ENCODE data around the gene CA12.

Gene CA12

DNA sequence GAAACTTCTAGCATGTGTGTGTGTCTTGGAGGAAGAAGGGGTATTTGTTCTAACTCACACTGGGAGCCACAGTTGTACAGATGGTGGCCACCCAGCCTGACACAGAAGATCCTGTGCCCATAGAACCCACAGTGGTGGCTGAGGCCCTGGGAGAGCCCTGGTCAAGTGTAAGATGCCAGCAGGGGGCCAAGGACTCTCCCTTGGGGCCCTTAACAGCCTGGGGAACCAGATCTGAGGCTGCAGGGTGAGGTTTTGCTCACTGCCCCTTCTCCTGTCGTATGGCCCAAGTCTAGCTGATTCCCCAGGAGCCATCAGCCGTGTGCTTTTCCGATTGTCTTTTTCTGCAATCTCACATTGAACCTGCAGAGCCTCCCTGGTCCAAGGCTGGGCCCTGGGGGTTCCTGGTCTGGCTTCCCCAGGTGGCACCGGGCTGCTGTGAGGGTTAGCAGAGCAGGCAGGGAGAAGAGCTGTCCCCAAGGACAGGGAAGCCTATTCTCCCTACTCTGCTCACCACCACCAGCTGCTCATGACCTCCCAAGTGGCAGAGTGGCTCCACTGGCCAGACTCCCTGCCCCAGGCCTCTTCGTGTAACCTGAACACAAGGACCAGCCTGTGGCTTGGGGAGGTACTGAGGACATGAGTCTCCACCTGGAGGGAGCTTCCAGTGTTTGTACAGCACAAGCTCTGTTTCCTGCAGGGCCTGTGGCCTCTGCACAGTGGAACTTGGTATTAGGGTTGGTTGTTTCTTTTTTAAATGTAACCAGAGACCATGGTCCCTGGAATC, 51.9 kb downstream of the CA12 start:
- TF ChIP-seq CTCF (IDR thresholded peaks at IDR 0.05; ENCODE audit: low read depth, low read length, missing control alignments), result peak; percentile 3
- Histone ChIP-seq H3K27me3 (replicated peaks) (no peaks in the 10 kb centered on the region), H3K4me3 (ENCODE audit: low read depth, low read length) (no peak overlapping the region), H3K27ac (no peak overlapping the region), H3K36me3 (replicated peaks) (no peaks in the 10 kb centered on the region)
- in situ Hi-C loops (cut with HindIII; ENCODE audit: low pct_ligation_motif_present, low sequenced_read_pairs), result no loop called here
- no peak for DNase-seq

DNA sequence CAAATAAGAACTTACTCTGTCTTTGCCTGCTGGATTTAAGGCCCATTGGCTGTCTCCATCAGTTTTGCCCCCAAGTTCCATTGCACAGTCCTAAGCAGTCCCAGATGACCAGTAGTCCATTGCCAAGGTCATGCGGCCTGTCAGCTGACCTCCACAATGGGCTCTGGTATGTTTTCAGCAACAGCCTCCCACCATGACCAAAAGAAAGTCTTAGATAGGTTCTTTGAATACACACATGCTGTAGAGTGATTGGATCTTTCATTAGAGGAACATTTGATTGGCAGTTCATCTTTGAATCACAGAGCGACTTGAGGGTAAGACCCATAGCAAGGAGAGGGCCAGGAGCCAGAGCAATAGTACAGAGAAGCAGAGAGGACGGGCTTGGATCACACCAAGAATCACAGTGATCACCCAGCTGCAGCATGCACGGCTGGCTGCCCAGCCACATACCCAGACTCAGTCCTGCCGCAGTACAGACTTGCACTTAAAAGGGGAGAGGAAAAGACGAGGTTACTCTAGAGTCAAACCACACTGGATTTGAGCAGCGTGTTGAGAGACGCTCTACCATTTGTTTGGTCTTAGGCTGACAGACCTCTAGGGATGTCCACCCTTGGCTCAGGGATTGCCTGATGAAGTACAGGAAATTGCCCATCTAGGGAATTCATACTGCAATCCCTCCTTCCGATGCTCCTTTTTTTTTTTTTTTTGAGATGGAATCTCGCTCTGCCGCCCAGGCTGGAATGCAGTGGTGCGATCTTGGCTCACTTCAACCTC, 53.8 kb downstream of the CA12 start:
- TF ChIP-seq CTCF (IDR thresholded peaks at IDR 0.05; ENCODE audit: low read depth, low read length, missing control alignments), result no peak
- Histone ChIP-seq H3K4me3 (ENCODE audit: low read depth, low read length) (no peak overlapping the region), H3K27ac (no peak overlapping the region), H3K36me3 (replicated peaks) (no peaks in the 10 kb centered on the region), H3K27me3 (replicated peaks) (no peaks in the 10 kb centered on the region)
- in situ Hi-C loops (cut with HindIII; ENCODE audit: low pct_ligation_motif_present, low sequenced_read_pairs), result no loop called here
- DNase-seq, result no peak

GRCh38 chr15:63324770-63325169, 56.9 kb downstream of the CA12 start:
- no peak for TF ChIP-seq CTCF (IDR thresholded peaks at IDR 0.05; ENCODE audit: low read depth, low read length, missing control alignments)
- no peak overlapping the region for H3K27ac ChIP-seq
- H3K36me3 ChIP-seq (replicated peaks), result no peaks in the 10 kb centered on the region
- in situ Hi-C loops (cut with HindIII; ENCODE audit: low pct_ligation_motif_present, low sequenced_read_pairs), result no loop called here
- no peak for DNase-seq
- H3K4me3 ChIP-seq (ENCODE audit: low read depth, low read length), result no peak overlapping the region
- H3K27me3 ChIP-seq (replicated peaks), result no peaks in the 10 kb centered on the region

GRCh38 chr15:63323798-63324563, 57.7 kb downstream of the CA12 start:
- TF ChIP-seq CTCF (IDR thresholded peaks at IDR 0.05; ENCODE audit: low read depth, low read length, missing control alignments), result no peak
- no peak for DNase-seq
- no peak overlapping the region for H3K27ac ChIP-seq
- H3K4me3 ChIP-seq (ENCODE audit: low read depth, low read length), result no peak overlapping the region
- H3K27me3 ChIP-seq (replicated peaks), result no peaks in the 10 kb centered on the region
- in situ Hi-C loops (cut with HindIII; ENCODE audit: low pct_ligation_motif_present, low sequenced_read_pairs), result no loop called here
- no peaks in the 10 kb centered on the region for H3K36me3 ChIP-seq (replicated peaks)

DNA sequence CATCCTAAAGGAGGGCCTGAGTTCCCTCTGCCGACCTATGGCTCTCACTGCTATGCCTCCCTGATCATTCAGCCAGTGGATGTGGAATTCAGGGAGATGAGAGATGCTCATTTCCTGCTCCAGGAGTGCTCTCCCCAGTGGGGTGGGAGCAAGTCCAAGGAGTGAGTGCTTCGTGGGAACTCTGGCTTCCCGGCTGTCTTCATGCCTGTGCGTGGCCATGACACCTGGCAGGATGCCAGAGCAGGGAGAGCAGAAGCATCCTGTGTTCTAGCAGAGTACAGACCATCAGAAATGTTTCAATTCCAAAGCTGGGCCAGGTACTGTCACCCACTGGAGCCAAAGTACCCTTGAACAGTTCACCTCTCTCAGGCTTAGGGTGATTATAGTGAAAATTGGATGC, 59.1 kb downstream of the CA12 start:
- Histone ChIP-seq H3K4me3 (ENCODE audit: low read depth, low read length) (no peak overlapping the region), H3K27ac (no peak overlapping the region), H3K36me3 (replicated peaks) (no peaks in the 10 kb centered on the region), H3K27me3 (replicated peaks) (no peaks in the 10 kb centered on the region)
- DNase-seq, result peak; percentile 22
- in situ Hi-C loops (cut with HindIII; ENCODE audit: low pct_ligation_motif_present, low sequenced_read_pairs), result no loop called here
- no peak for TF ChIP-seq CTCF (IDR thresholded peaks at IDR 0.05; ENCODE audit: low read depth, low read length, missing control alignments)

Data from brain microvascular endothelial cell (primary cell).